ENCODE results near the gene KCNQ4. TPM values are rescaled to one million over a fixed set of nuclear protein-coding genes. Genes with fewer than 3 reads are reported as not detected.
A peak's percentile ranks its signal among the peaks of the same experiment; 100 is the strongest.

The KCNQ4 gene
- 0.74 and 0.83 TPM in 2 replicates for total RNA-seq (2014; rRNA removed; shearing (Covaris generic))

DNA sequence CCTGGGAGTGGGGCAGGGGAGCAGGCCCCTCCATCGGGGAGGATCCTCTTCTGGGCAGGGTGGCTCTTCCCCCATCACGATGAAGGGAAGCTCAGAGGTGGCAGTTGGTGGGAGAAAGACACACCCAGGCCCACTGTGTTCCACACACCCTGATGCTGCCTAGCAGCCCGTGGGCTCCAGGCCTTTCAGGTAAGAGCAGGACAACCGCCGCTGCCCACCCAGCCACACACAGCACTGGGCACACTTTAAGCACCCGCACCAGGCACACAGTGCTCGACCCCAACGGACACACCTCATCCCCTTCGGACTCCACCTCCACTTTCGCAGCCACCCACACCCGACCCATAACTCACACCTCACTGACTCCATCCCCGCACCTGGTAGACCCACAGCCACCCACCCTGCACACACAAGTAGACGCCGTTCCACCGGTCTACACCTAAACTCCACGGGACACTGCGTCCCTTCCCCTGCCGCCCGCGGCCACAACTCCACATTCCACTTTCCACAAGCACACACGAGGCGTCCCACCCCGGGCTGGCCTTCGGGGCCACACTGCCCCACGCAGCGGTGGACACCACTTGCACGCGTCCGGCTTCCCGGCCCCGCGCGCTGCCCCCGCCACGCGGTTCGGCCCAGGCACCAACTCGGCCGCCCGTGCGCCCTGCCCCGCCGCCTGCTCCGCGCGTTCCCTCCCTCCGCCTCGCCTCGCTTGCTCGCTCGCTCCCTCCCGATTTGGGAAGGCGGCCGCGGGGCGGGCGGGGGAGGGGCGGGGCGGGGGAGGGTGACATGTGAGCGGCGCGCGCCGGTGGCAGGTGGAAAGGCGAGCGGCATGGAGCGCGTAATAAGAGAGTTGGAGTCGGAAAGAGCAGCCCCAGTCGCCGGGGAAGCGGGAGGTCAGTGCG lies at the start of gene KCNQ4:
Gene KCNQ4 (plus strand): TSS at position 787 of the 905 bp plus-strand sequence. CDS start 307 bp downstream, outside the sequence.
- DNase-seq (ENCODE audit: low spot score), result peak; percentile 18

- DNase-seq (ENCODE audit: low spot score), result no peak
These were observed 48.5 kb upstream of the KCNQ4 start for GRCh38 chr1:40734882-40735628.

GRCh38 chr1:40736085-40736531 lies 47.5 kb upstream of the KCNQ4 start:
- no peak for DNase-seq (ENCODE audit: low spot score)

GRCh38 chr1:40738831-40739230 lies 44.8 kb upstream of the KCNQ4 start:
- no peak for DNase-seq (ENCODE audit: low spot score)

GRCh38 chr1:40739455-40740008 lies 44.1 kb upstream of the KCNQ4 start:
- DNase-seq (ENCODE audit: low spot score), result no peak

GRCh38 chr1:40740039-40740996 lies 43.3 kb upstream of the KCNQ4 start:
- DNase-seq (ENCODE audit: low spot score), result no peak

GRCh38 chr1:40740997-40741736 lies 42.4 kb upstream of the KCNQ4 start:
- DNase-seq (ENCODE audit: low spot score), result no peak

GRCh38 chr1:40742363-40743061 lies 41.1 kb upstream of the KCNQ4 start:
- no peak for DNase-seq (ENCODE audit: low spot score)

DNA sequence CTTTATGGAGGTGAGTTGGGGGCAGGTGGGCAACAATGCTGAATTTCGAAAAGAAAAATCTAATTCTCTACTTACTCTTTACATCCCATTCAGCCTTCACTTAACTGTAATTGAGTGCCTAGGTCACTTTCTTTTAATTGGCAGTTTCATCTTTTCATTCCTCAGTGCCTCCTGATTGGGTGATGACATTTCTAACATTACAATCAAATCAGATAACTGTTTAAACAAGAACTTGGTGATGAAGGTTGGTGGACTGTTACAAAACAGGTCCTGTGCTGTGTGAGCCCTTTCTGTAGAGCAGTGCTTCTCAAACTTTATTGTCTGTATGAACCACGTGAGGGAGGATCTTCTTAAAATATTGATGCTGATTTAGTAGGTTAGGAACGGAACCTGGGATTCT lies 40.1 kb upstream of the KCNQ4 start:
- no peak for DNase-seq (ENCODE audit: low spot score)

DNA sequence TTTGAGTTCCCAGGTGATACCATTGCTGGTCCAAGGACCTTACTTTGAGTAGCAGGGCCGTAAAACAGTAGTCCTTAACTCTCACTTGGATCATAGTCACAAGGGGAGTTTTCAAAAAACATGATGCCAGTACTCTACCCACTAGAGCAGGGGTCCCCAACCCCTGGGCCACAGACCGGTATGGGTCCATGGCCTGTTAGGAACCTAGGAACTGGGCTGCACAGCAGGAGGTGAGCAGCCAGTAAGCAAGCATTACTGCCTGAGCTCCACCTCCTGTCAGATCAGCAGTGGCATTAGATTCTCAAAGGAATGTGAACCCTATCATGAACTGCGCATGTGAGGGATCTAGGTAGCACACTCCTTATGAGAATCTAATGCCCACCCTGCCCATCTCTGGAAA lies 39.7 kb upstream of the KCNQ4 start:
- DNase-seq (ENCODE audit: low spot score), result no peak

GRCh38 chr1:40745176-40745575 lies 38.4 kb upstream of the KCNQ4 start:
- no peak for DNase-seq (ENCODE audit: low spot score)

- DNase-seq (ENCODE audit: low spot score), result no peak
These were observed 37.1 kb upstream of the KCNQ4 start for GRCh38 chr1:40746344-40747090.

- no peak for DNase-seq (ENCODE audit: low spot score)
These were observed 34.5 kb upstream of the KCNQ4 start for GRCh38 chr1:40748841-40749718.

GRCh38 chr1:40749817-40750216 lies 33.8 kb upstream of the KCNQ4 start:
- DNase-seq (ENCODE audit: low spot score), result no peak

DNA sequence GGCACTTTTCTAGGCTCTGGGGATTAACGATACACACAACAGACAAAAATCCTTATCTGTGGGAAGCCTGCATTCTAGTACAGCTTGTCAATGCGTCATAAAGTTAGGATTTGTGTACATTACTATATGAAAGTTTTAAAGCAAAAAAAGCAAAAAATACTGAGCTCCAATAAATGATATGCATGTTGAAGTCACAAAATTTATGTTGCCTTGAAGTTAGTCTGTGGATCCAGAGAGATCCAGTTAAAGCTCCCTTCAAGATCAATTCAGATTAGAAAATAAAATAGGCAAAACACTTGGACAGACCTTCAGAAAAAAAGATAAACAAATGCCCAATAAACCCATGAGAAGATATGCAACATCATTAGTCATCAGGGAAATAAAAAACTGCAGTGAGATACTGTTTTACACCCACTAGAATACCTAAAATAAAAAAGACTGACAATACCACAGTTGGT lies 33.1 kb upstream of the KCNQ4 start:
- no peak for DNase-seq (ENCODE audit: low spot score)

DNA sequence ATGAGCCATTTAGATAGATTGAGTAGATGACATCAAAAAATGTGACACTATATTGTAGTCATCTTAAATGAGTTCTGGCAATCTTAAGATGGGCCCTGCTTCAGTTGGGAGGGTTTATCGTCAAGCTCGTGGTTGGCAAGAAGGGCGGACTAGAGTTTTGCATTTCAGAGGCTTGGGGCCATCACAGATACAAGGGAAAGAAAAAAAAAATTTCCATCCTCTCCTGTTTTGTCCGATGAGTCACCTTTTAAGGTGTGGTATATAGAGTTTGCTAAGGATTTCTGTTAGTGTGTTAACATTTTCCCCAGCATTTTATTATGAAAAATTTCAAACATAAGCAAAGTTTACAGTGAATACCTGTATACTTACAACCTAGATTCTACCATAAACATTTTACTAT lies 31.8 kb upstream of the KCNQ4 start:
- no peak for DNase-seq (ENCODE audit: low spot score)

DNA sequence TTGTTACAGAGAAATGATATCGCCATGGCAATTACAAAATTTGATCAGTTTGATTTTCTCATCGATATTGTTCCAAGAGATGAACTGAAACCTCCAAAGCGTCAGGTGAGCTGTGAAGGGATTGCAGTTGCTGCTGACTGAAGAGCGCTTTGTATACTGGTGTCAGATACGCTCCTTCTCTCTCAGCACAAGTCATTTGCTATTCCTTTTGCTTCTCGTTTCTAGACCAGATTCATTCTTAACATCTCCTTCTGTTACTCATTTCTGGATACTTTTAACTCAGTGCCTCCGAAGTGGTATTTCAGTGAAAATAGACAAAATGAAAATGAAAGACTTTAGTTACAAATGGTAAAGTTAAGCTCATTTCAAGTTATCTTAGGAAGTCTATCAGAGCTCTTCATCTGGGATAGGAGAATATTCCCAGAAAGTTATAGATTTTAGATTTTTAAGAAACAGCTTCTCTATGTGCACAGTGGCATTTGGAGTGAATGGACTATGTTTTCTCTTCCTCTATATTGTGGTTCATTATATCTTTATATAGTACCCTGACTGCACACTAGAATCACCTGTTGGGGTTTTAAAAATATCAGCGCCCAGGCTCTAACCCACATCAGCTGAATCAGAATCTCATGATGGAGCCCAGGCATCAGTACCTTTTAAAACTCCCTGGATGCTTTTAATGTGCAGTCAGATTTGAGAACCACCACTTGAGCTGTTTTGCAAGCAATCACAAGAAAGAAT lies 30.3 kb upstream of the KCNQ4 start:
- no peak for DNase-seq (ENCODE audit: low spot score)

Measured in HT-29 (cell line).